ENCODE data around the gene NIPBL.

DNA sequence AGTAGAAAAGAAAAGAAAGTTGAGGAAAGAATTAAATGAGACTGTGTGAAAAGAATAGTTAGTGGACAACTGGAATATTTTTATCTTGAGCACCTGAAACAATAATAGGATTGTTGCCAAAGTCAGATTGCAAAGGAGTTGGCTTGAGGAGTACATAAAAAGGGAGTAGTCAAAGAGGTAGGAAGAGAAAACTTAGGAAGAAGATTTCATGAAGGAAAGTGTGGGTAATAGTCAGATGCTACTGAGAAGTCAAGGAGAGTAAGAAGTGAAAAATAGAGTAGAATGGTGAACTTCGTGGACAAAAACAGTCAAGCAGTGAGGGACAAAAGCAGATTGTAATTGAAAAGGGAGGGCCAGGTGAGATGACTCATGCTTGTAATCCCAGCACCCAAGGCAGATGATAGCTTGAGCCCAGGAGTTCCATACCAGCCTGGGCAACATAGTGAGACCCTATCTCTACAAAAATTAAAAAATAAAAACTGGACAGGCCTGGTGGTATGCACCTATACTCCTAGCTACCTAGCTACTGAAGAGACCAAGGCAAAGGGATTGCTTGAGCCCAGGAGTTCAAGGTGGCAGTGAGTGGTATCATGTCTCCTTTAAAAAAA is 178.9 kb downstream of the NIPBL start:
- TF ChIP-seq, protein P1, sequence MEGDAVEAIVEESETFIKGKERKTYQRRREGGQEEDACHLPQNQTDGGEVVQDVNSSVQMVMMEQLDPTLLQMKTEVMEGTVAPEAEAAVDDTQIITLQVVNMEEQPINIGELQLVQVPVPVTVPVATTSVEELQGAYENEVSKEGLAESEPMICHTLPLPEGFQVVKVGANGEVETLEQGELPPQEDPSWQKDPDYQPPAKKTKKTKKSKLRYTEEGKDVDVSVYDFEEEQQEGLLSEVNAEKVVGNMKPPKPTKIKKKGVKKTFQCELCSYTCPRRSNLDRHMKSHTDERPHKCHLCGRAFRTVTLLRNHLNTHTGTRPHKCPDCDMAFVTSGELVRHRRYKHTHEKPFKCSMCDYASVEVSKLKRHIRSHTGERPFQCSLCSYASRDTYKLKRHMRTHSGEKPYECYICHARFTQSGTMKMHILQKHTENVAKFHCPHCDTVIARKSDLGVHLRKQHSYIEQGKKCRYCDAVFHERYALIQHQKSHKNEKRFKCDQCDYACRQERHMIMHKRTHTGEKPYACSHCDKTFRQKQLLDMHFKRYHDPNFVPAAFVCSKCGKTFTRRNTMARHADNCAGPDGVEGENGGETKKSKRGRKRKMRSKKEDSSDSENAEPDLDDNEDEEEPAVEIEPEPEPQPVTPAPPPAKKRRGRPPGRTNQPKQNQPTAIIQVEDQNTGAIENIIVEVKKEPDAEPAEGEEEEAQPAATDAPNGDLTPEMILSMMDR (IDR thresholded peaks at IDR 0.05): no peak
- no peak for TF ChIP-seq EZH2 (IDR thresholded peaks at IDR 0.05)
